Measurements from ENCODE around the gene S100A16. TPM values are rescaled to one million over a fixed set of nuclear protein-coding genes. Genes with fewer than 3 reads are reported as not detected.

The S100A16 gene
- total RNA-seq, 2 experiments from 2014 or later = not detected

DNA sequence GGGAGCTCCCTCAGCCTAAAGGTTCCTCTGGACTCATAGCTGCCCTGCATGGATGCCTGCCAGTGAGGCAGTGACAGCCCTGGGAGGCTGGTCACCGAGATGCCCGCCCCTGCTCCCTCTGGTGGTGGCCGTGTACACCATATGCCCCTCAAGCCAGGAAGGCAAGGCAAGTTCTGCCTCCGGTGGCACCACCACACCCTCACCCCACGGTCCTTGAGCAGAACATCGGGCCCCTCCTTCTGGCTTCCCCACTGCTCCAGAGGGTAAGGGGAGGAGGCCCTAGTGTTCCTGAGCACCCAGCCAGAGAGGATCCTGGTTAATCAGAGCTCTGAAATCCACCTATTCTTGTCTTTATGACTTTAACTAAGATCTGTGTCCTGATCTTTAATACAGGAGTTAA lies 4.7 kb upstream of the S100A16 start:
- Histone ChIP-seq H3K27ac (ENCODE audit: low read depth, low read length, poor library complexity, severe bottlenecking) (no peak overlapping the region), H3K4me2 (ENCODE audit: low read length) (peak overlapping the region; percentile 9; the same call in 1 of the 2 replicates), H3K9me3 (ENCODE audit: low read length) (no peaks in the 10 kb centered on the region), H3K4me3 (ENCODE audit: low read depth, low read length, poor library complexity, severe bottlenecking) (no peak overlapping the region), H4K20me1 (ENCODE audit: insufficient read depth, low read length) (no peaks in the 10 kb centered on the region), H3K36me3 (ENCODE audit: insufficient read depth, low read length) (peaks cover 5% of the 10 kb centered on the region; the same call in 1 of the 2 replicates), H3K9me2 (ENCODE audit: insufficient read depth, low read length) (no peaks in the 10 kb centered on the region), H2AFZ (ENCODE audit: low read length) (no peak overlapping the region), H3K4me1 (ENCODE audit: insufficient read depth, low read length, poor library complexity, severe bottlenecking) (peaks cover 8% of the 10 kb centered on the region), H3K79me2 (ENCODE audit: insufficient read depth, low read depth, low read length) (no peaks in the 10 kb centered on the region)
- BruUV-seq (replicated peaks) = no TSS peak
- POLR2A ChIA-PET = interaction anchor here (0.5 to 1.5 kb wide), 2 partner anchors 9 to 1828 kb away, joined by 3 read pairs; partner anchors contain the start of gene S100A13
- no peak for TF ChIP-seq EZH2phosphoT487 (IDR thresholded peaks at IDR 0.05; ENCODE audit: borderline replicate concordance, low read depth, low read length)
- TF ChIP-seq, protein P1, sequence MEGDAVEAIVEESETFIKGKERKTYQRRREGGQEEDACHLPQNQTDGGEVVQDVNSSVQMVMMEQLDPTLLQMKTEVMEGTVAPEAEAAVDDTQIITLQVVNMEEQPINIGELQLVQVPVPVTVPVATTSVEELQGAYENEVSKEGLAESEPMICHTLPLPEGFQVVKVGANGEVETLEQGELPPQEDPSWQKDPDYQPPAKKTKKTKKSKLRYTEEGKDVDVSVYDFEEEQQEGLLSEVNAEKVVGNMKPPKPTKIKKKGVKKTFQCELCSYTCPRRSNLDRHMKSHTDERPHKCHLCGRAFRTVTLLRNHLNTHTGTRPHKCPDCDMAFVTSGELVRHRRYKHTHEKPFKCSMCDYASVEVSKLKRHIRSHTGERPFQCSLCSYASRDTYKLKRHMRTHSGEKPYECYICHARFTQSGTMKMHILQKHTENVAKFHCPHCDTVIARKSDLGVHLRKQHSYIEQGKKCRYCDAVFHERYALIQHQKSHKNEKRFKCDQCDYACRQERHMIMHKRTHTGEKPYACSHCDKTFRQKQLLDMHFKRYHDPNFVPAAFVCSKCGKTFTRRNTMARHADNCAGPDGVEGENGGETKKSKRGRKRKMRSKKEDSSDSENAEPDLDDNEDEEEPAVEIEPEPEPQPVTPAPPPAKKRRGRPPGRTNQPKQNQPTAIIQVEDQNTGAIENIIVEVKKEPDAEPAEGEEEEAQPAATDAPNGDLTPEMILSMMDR (conservative IDR thresholded peaks at IDR 0.05; ENCODE audit: low read length) = peak; percentile 69
- CTCF ChIA-PET (ENCODE audit: unreplicated experiment) = interaction anchor here (0.6 kb wide), 1 partner anchor 46 kb away, joined by 3 read pairs; no protein-coding TSS in a partner anchor
- DNase-seq (ENCODE audit: low spot score) = peak; percentile 66
- intact Hi-C loops (cut with micrococcal nuclease; ENCODE audit: unreplicated experiment) = loop anchor here (1.0 kb wide), 1 partner anchor 45 kb away; no protein-coding TSS in a partner anchor

DNA sequence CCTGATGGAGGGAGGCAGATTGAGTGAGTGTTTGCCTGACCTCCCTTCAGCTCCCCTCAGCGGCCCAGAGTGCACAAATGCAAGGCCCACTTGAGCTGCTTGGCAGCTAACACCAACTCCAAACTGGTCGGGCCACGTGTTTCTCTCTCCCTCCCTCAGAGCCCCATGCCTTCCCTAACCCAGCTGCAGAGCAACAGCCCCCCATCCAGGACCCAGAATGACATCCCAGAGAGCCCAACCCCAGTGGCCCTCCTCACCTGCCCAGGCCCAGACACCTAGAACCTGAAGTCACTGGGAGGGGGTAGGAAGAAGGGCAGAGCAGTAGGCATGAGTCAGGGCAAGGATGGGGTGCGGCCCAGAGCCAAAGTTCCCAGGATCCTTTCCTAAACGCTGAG lies 4.0 kb upstream of the S100A16 start:
- TF ChIP-seq, protein P1 (conservative IDR thresholded peaks at IDR 0.05; ENCODE audit: low read length) = no peak
- TF ChIP-seq EZH2phosphoT487 (IDR thresholded peaks at IDR 0.05; ENCODE audit: borderline replicate concordance, low read depth, low read length) = no peak
- Histone ChIP-seq H3K4me1 (ENCODE audit: insufficient read depth, low read length, poor library complexity, severe bottlenecking) (peaks cover 5% of the 10 kb centered on the region), H3K9me2 (ENCODE audit: insufficient read depth, low read length) (no peaks in the 10 kb centered on the region), H4K20me1 (ENCODE audit: insufficient read depth, low read length) (no peaks in the 10 kb centered on the region), H3K4me2 (ENCODE audit: low read length) (no peak overlapping the region), H3K9me3 (ENCODE audit: low read length) (no peaks in the 10 kb centered on the region), H3K36me3 (ENCODE audit: insufficient read depth, low read length) (peaks cover 5% of the 10 kb centered on the region; the same call in 1 of the 2 replicates), H3K27ac (ENCODE audit: low read depth, low read length, poor library complexity, severe bottlenecking) (no peak overlapping the region), H3K4me3 (ENCODE audit: low read depth, low read length, poor library complexity, severe bottlenecking) (no peak overlapping the region), H2AFZ (ENCODE audit: low read length) (no peak overlapping the region), H3K79me2 (ENCODE audit: insufficient read depth, low read depth, low read length) (no peaks in the 10 kb centered on the region)
- CTCF ChIA-PET (ENCODE audit: unreplicated experiment) = interaction anchor here (0.6 kb wide), 1 partner anchor 39 kb away, joined by 3 read pairs; no protein-coding TSS in a partner anchor
- intact Hi-C loops (cut with micrococcal nuclease; ENCODE audit: unreplicated experiment) = loop anchor here (1.0 kb wide), 1 partner anchor 45 kb away; no protein-coding TSS in a partner anchor
- POLR2A ChIA-PET = no interaction called here
- no TSS peak for BruUV-seq (replicated peaks)
- DNase-seq (ENCODE audit: low spot score) = no peak

DNA sequence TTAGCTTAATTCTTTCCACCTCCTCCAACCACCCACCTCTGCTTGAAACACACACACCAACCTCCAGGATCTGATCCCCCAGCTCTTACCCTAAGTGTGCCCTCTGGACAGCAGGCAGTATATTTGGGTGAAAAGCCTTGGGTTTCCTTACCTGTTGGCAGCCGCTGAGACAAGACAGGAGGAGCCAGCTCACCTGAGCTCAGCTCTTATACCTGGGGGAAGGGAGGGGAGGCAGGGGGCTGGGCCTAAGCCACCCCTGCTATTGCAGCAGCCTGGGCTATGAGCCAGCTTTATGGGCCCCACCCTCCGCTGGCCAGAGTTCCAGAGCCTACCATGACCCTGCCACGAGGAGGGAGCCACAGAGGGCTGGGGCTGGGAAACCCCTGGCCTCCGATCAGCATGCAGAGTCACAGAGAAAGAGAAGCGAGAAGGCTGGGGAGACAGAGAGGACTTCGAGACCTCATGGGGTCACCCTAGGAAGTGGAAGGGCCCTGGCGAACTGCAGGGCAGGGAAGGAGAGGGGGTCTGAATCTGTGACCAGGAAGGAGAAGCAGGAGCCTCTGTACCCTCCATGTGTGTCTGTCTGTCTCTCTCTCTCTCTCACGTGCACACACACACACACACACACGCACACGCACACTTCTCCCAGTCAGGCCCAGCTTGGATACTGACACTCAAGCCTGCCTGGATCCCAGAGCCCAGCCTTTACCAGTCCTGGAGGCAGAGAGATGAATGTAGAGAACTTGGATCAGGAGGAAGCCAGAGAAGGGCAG lies 3.4 kb upstream of the S100A16 start, which contains the start of gene S100A14:
TSS of gene S100A14 (minus strand) at position 182 of the 773 bp plus-strand sequence. CDS start 467 bp downstream, outside the sequence.
- Histone ChIP-seq H3K79me2 (ENCODE audit: insufficient read depth, low read depth, low read length) (no peaks in the 10 kb centered on the region), H3K9me3 (ENCODE audit: low read length) (no peaks in the 10 kb centered on the region), H3K4me2 (ENCODE audit: low read length) (no peak within 1 kb of the TSS), H3K36me3 (ENCODE audit: insufficient read depth, low read length) (peaks cover 5% of the 10 kb centered on the region; the same call in 1 of the 2 replicates), H4K20me1 (ENCODE audit: insufficient read depth, low read length) (no peaks in the 10 kb centered on the region), H3K9me2 (ENCODE audit: insufficient read depth, low read length) (no peaks in the 10 kb centered on the region), H3K4me1 (ENCODE audit: insufficient read depth, low read length, poor library complexity, severe bottlenecking) (peaks cover 5% of the 10 kb centered on the region), H3K4me3 (ENCODE audit: low read depth, low read length, poor library complexity, severe bottlenecking) (no peak within 1 kb of the TSS), H2AFZ (ENCODE audit: low read length) (no peak within 1 kb of the TSS), H3K27ac (ENCODE audit: low read depth, low read length, poor library complexity, severe bottlenecking) (no peak within 1 kb of the TSS)
- no peak for TF ChIP-seq EZH2phosphoT487 (IDR thresholded peaks at IDR 0.05; ENCODE audit: borderline replicate concordance, low read depth, low read length)
- TF ChIP-seq, protein P1 (conservative IDR thresholded peaks at IDR 0.05; ENCODE audit: low read length) = no peak
- DNase-seq (ENCODE audit: low spot score) = no peak
- CTCF ChIA-PET (ENCODE audit: unreplicated experiment) = interaction anchor here (0.6 kb wide), 1 partner anchor 39 kb away, joined by 3 read pairs; no protein-coding TSS in a partner anchor
- no TSS peak for BruUV-seq (replicated peaks)
- intact Hi-C loops (cut with micrococcal nuclease; ENCODE audit: unreplicated experiment) = no loop called here
- POLR2A ChIA-PET = no interaction called here
